ENCODE measurements around the gene OR2L8.
A peak's percentile ranks its signal among the peaks of the same experiment; 100 is the strongest.
"Not testable (repeated sequence)": the region's sequence is repeated elsewhere in the genome, so short reads cannot be mapped to it uniquely, and the experiment has no call there.

OR2L8 gene

DNA sequence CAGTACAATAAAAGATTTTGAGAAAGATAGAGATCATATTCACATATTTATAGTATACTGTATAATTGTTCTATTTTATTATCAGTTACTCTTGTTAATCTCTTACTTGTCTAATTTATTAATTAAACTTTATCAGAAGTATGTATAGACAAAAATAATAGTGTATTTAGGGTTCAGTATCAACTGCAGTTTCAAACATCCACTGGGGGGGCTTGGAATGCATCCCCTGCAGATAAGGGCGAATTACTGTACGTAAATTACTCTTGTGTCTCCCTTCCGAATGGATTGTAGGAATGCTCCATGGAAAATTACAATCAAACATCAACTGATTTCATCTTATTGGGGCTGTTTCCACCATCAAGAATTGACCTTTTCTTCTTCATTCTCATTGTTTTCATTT, at the start of gene OR2L8:
Gene OR2L8, plus strand, starts transcription at position 301 of the 400 bp plus-strand sequence. Its CDS starts 0 bp downstream, at position 301.
- no peak within 1 kb of the TSS for H3K27ac Mint-ChIP-seq
- H3K4me3 Mint-ChIP-seq: no peak within 1 kb of the TSS
- ATAC-seq (no peak), DNase-seq (ENCODE audit: low spot score in 2 of 2) (no peak)
- H3K9me3 Mint-ChIP-seq: peaks cover 5% of the 10 kb centered on the region
- H3K4me1 Mint-ChIP-seq: no peaks in the 10 kb centered on the region
- no peaks in the 10 kb centered on the region for H3K36me3 Mint-ChIP-seq

GRCh38 chr1:247904122-247904521, 44.5 kb upstream of the OR2L8 start:
- Mint-ChIP-seq H3K9me3 (peaks cover 6% of the 10 kb centered on the region), H3K4me3 (no peak overlapping the region), H3K36me3 (no peaks in the 10 kb centered on the region), H3K4me1 (peaks cover 33% of the 10 kb centered on the region), H3K27ac (no peak overlapping the region)
- no peak for DNase-seq (ENCODE audit: low spot score in 2 of 2)
- no peak for ATAC-seq

DNA sequence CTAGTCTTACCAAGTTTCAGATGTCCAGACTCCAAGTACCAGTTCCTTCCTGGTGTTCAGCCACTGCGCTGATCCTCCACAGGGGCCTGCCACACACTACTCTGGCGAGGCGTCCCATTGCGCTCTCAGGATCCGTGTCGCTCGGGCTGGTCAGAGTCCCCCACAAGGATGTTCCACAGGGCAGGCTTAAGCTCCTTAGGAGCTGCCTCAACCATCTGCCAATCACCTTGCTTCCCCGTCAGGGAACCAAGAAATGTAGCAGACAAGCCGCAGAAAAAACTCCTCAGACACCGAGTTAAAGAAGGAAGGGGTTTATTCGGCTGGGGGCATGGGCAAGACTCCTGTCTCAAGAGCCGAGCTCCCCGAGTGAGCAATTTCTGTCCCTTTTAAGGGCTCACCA, 43.5 kb upstream of the OR2L8 start:
- Mint-ChIP-seq H3K4me3 (no peak overlapping the region), H3K36me3 (no peaks in the 10 kb centered on the region), H3K4me1 (peaks cover 33% of the 10 kb centered on the region), H3K9me3 (peaks cover 6% of the 10 kb centered on the region), H3K27ac (no peak overlapping the region)
- ATAC-seq (no peak), DNase-seq (ENCODE audit: low spot score in 2 of 2) (no peak)

- H3K4me1 Mint-ChIP-seq: peaks cover 33% of the 10 kb centered on the region
- peak overlapping the region; percentile 75 for H3K4me3 Mint-ChIP-seq
- no peak for ATAC-seq
- peak overlapping the region; percentile 93 for H3K27ac Mint-ChIP-seq
- peak in 1 of 2 donors; percentile 49 for DNase-seq (ENCODE audit: low spot score in 2 of 2)
- peaks cover 6% of the 10 kb centered on the region for H3K9me3 Mint-ChIP-seq
- H3K36me3 Mint-ChIP-seq: no peaks in the 10 kb centered on the region
Measured at GRCh38 chr1:247905910-247906503, 42.7 kb upstream of the OR2L8 start.

GRCh38 chr1:247906504-247907047, 42.1 kb upstream of the OR2L8 start:
- peak overlapping the region; percentile 93 for H3K27ac Mint-ChIP-seq
- H3K4me3 Mint-ChIP-seq: peak overlapping the region; percentile 75
- DNase-seq (ENCODE audit: low spot score in 2 of 2): no peak
- peak; percentile 83 for ATAC-seq
- H3K4me1 Mint-ChIP-seq: peaks cover 33% of the 10 kb centered on the region
- H3K9me3 Mint-ChIP-seq: peaks cover 6% of the 10 kb centered on the region
- H3K36me3 Mint-ChIP-seq: no peaks in the 10 kb centered on the region

DNA sequence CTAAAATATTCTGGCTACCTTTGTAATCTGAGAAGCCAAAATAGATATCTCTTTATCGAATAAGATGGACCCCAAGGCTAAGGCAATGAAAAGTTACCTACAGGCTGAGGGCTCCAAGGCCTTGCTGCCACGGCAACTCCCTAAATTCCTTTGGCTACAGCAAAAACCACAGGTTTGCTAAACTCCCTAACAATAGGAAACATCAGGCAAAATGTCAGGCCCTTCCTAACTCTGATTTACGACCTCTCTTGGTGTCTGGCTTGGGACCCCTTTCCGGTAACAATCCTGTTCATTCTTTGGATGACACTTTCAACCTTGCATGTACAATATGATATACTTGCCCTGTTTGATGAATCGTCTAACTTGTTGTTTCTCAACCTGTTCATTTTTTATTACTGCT, 39.9 kb upstream of the OR2L8 start:
- DNase-seq (ENCODE audit: low spot score in 2 of 2): no peak
- H3K4me1 Mint-ChIP-seq: peaks cover 33% of the 10 kb centered on the region
- H3K36me3 Mint-ChIP-seq: no peaks in the 10 kb centered on the region
- no peak overlapping the region for H3K27ac Mint-ChIP-seq
- no peak for ATAC-seq
- H3K9me3 Mint-ChIP-seq: peaks cover 6% of the 10 kb centered on the region
- no peak overlapping the region for H3K4me3 Mint-ChIP-seq

GRCh38 chr1:247913786-247914185, 34.9 kb upstream of the OR2L8 start:
- H3K36me3 Mint-ChIP-seq: no peaks in the 10 kb centered on the region
- H3K4me1 Mint-ChIP-seq: no peaks in the 10 kb centered on the region
- no peak for DNase-seq (ENCODE audit: low spot score in 2 of 2)
- no peak for ATAC-seq
- no peak overlapping the region for H3K27ac Mint-ChIP-seq
- H3K9me3 Mint-ChIP-seq: no peaks in the 10 kb centered on the region
- H3K4me3 Mint-ChIP-seq: no peak overlapping the region

DNA sequence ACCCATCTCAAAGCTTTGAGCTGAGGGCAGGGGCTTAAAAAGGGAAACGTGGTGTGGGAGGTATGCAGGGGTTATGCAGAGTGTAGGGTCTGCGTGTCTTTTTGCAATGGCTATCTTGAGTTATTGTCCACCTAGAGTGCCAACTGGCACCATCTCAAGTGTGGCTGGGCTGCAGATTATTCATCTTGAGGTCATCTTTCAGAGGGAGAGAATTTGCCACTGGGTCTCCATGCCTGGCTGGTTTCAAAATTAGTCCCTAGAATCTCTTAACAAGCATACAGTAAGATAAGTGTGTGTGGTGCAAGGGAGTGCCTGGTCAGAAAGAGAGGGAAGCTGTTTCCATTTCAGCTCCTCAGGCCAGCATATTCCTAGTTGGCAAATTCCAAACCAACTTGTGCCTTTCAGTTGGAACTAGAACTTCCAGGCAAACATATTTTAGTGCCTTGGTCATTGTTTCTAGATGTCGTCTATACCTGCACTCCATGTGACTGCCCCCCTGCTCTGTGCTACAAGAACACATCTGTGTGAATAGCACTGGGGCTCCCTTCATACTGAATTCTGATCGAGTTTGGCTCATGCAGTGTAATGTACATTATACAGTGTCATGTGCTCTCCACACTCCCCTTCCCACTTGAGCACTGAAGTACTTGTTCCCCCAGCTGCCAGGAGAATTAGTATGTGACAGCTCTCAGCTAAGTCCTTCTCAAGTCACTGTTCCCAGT, 33.6 kb upstream of the OR2L8 start:
- Mint-ChIP-seq H3K36me3 (no peaks in the 10 kb centered on the region), H3K27ac (no peak overlapping the region), H3K4me1 (no peaks in the 10 kb centered on the region), H3K4me3 (no peak overlapping the region), H3K9me3 (no peaks in the 10 kb centered on the region)
- ATAC-seq (no peak), DNase-seq (ENCODE audit: low spot score in 2 of 2) (no peak)

DNA sequence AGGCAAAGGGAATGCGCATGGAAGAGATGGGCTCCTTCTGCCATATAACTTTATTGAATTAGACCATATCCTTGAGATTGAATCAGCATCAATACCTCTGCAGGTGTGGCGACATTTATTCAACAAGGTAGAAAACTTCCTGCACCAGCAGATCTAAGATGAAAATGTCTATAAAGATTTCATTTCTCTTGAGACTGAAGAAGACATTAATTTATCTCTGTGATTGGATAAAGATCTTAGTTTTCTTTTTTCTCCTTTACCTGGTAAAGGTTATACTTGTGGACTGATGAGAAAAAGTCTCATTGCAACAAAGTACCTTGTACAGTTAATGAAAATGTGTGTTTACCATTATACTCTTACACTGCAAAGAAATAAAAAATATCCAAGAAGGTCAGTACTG, 28.7 kb upstream of the OR2L8 start, which contains the start of gene OR2T8:
Gene OR2T8, plus strand, starts transcription at position 301 of the 400 bp plus-strand sequence. CDS start 766 bp downstream, outside the sequence.
- Mint-ChIP-seq H3K4me3 (no peak within 1 kb of the TSS), H3K36me3 (no peaks in the 10 kb centered on the region), H3K9me3 (no peaks in the 10 kb centered on the region), H3K4me1 (no peaks in the 10 kb centered on the region), H3K27ac (no peak within 1 kb of the TSS)
- no peak for DNase-seq (ENCODE audit: low spot score in 2 of 2)
- ATAC-seq: no peak

DNA sequence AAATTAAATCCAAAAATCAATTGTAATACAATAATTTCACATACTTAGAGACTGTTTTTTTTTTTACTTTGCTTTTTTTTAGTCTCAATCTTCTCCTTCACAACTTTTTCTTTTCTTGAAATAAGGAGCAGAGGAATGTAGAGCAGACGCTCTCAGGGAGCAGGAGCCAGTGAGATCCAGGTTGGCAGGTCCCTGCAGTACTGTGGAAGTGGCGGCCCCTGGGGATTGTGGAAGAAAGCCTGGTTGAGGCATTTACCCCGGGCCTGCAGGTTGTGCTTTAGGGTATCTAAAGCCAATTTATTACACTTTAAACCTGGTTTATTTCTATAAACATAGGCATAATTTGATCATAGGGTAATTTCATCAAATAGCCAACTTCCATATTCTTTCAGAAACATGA, 24.7 kb upstream of the OR2L8 start:
- Mint-ChIP-seq H3K4me1 (no peaks in the 10 kb centered on the region), H3K27ac (no peak overlapping the region), H3K9me3 (no peaks in the 10 kb centered on the region), H3K4me3 (no peak overlapping the region), H3K36me3 (no peaks in the 10 kb centered on the region)
- DNase-seq (ENCODE audit: low spot score in 2 of 2) (no peak), ATAC-seq (no peak)

GRCh38 chr1:247924868-247925267, 23.8 kb upstream of the OR2L8 start, which contains the start of gene OR2AJ1:
Gene OR2AJ1, plus strand, starts transcription at chr1:247924889. Its CDS starts 8,880 bp downstream, at chr1:247933769.
- Mint-ChIP-seq H3K27ac (no peak within 1 kb of the TSS), H3K4me1 (no peaks in the 10 kb centered on the region), H3K36me3 (no peaks in the 10 kb centered on the region), H3K4me3 (no peak within 1 kb of the TSS), H3K9me3 (no peaks in the 10 kb centered on the region)
- no peak for DNase-seq (ENCODE audit: low spot score in 2 of 2)
- ATAC-seq: no peak

- Mint-ChIP-seq H3K9me3 (peaks cover 6% of the 10 kb centered on the region), H3K36me3 (no peaks in the 10 kb centered on the region), H3K4me3 (no peak overlapping the region), H3K27ac (no peak overlapping the region), H3K4me1 (peaks cover 4% of the 10 kb centered on the region)
- no peak for ATAC-seq
- DNase-seq (ENCODE audit: low spot score in 2 of 2): no peak
Measured at GRCh38 chr1:247933989-247934388, 14.7 kb upstream of the OR2L8 start.

- H3K4me3 Mint-ChIP-seq: no peak overlapping the region
- DNase-seq (ENCODE audit: low spot score in 2 of 2): no peak
- H3K36me3 Mint-ChIP-seq: no peaks in the 10 kb centered on the region
- no peak for ATAC-seq
- H3K27ac Mint-ChIP-seq: no peak overlapping the region
- H3K9me3 Mint-ChIP-seq: peaks cover 6% of the 10 kb centered on the region
- peaks cover 4% of the 10 kb centered on the region for H3K4me1 Mint-ChIP-seq
Measured at GRCh38 chr1:247935781-247936180, 12.9 kb upstream of the OR2L8 start.

- H3K9me3 Mint-ChIP-seq: peaks cover 6% of the 10 kb centered on the region
- H3K27ac Mint-ChIP-seq: no peak overlapping the region
- peaks cover 4% of the 10 kb centered on the region for H3K4me1 Mint-ChIP-seq
- H3K4me3 Mint-ChIP-seq: no peak overlapping the region
- ATAC-seq: no peak
- no peaks in the 10 kb centered on the region for H3K36me3 Mint-ChIP-seq
- no peak for DNase-seq (ENCODE audit: low spot score in 2 of 2)
Measured at GRCh38 chr1:247936415-247936814, 12.2 kb upstream of the OR2L8 start.

- not testable (repeated sequence) for H3K4me1 Mint-ChIP-seq, H3K36me3 Mint-ChIP-seq, H3K9me3 Mint-ChIP-seq, H3K27ac Mint-ChIP-seq
- peak; percentile 98 for ATAC-seq
- H3K4me3 Mint-ChIP-seq: peak overlapping the region; percentile 52
- DNase-seq (ENCODE audit: low spot score in 2 of 2): peak; percentile 61 to 91
Measured at GRCh38 chr1:247936965-247937734, 11.5 kb upstream of the OR2L8 start.
